ENCODE measurements around the gene CD300LG.
"Not testable (repeated sequence)": the region's sequence is repeated elsewhere in the genome, so short reads cannot be mapped to it uniquely, and the experiment has no call there.

The CD300LG gene

GRCh38 chr17:43880420-43880991 is 33.5 kb downstream of the CD300LG start:
- H3K27me3 ChIP-seq (ENCODE audit: control insufficient read depth, insufficient read depth, low read length), result no peaks in the 10 kb centered on the region
- no peak overlapping the region for H3K27ac ChIP-seq (ENCODE audit: low read depth, low read length)
- peaks cover 20% of the 10 kb centered on the region; the same call in 1 of the 2 replicates for H3K36me3 ChIP-seq (ENCODE audit: control insufficient read depth, insufficient read depth, low read length)
- H3K4me3 ChIP-seq (ENCODE audit: low read depth, low read length), result no peak overlapping the region
- H3K4me1 ChIP-seq (ENCODE audit: control insufficient read depth, insufficient read depth, low read length), result peaks cover 10% of the 10 kb centered on the region
- H3K9me3 ChIP-seq (ENCODE audit: control insufficient read depth, insufficient read depth, low read depth, low read length), result no peaks in the 10 kb centered on the region
- no peak overlapping the region for H3K9ac ChIP-seq (ENCODE audit: low read length)

- Histone ChIP-seq H3K27ac (ENCODE audit: low read depth, low read length) (no peak overlapping the region), H3K27me3 (ENCODE audit: control insufficient read depth, insufficient read depth, low read length) (no peaks in the 10 kb centered on the region), H3K36me3 (ENCODE audit: control insufficient read depth, insufficient read depth, low read length) (peaks cover 20% of the 10 kb centered on the region; the same call in 1 of the 2 replicates), H3K4me3 (ENCODE audit: low read depth, low read length) (no peak overlapping the region), H3K4me1 (ENCODE audit: control insufficient read depth, insufficient read depth, low read length) (peaks cover 10% of the 10 kb centered on the region), H3K9ac (ENCODE audit: low read length) (no peak overlapping the region), H3K9me3 (ENCODE audit: control insufficient read depth, insufficient read depth, low read depth, low read length) (no peaks in the 10 kb centered on the region)
Observed at GRCh38 chr17:43881181-43881580, 34.2 kb downstream of the CD300LG start.

GRCh38 chr17:43881758-43882505 is 35.0 kb downstream of the CD300LG start:
- Histone ChIP-seq H3K36me3 (ENCODE audit: control insufficient read depth, insufficient read depth, low read length) (0 out of 2 replicates have a peak, but pooled peaks cover 20% of the 10 kb centered on the region), H3K4me1 (ENCODE audit: control insufficient read depth, insufficient read depth, low read length) (peaks cover 10% of the 10 kb centered on the region), H3K27me3 (ENCODE audit: control insufficient read depth, insufficient read depth, low read length) (no peaks in the 10 kb centered on the region), H3K27ac (ENCODE audit: low read depth, low read length) (no peak overlapping the region), H3K9ac (ENCODE audit: low read length) (no peak overlapping the region), H3K9me3 (ENCODE audit: control insufficient read depth, insufficient read depth, low read depth, low read length) (no peaks in the 10 kb centered on the region), H3K4me3 (ENCODE audit: low read depth, low read length) (no peak overlapping the region)

GRCh38 chr17:43882761-43883415 is 35.9 kb downstream of the CD300LG start:
- Histone ChIP-seq H3K27ac (ENCODE audit: low read depth, low read length) (no peak overlapping the region), H3K4me1 (ENCODE audit: control insufficient read depth, insufficient read depth, low read length) (peaks cover 10% of the 10 kb centered on the region), H3K27me3 (ENCODE audit: control insufficient read depth, insufficient read depth, low read length) (no peaks in the 10 kb centered on the region), H3K36me3 (ENCODE audit: control insufficient read depth, insufficient read depth, low read length) (0 out of 2 replicates have a peak, but pooled peaks cover 15% of the 10 kb centered on the region), H3K4me3 (ENCODE audit: low read depth, low read length) (no peak overlapping the region), H3K9me3 (ENCODE audit: control insufficient read depth, insufficient read depth, low read depth, low read length) (no peaks in the 10 kb centered on the region), H3K9ac (ENCODE audit: low read length) (no peak overlapping the region)

- no peak overlapping the region for H3K9ac ChIP-seq (ENCODE audit: low read length)
- no peaks in the 10 kb centered on the region for H3K27me3 ChIP-seq (ENCODE audit: control insufficient read depth, insufficient read depth, low read length)
- no peak overlapping the region for H3K4me3 ChIP-seq (ENCODE audit: low read depth, low read length)
- H3K9me3 ChIP-seq (ENCODE audit: control insufficient read depth, insufficient read depth, low read depth, low read length), result no peaks in the 10 kb centered on the region
- H3K36me3 ChIP-seq (ENCODE audit: control insufficient read depth, insufficient read depth, low read length), result no peaks in the 10 kb centered on the region
- peaks cover 19% of the 10 kb centered on the region for H3K4me1 ChIP-seq (ENCODE audit: control insufficient read depth, insufficient read depth, low read length)
- H3K27ac ChIP-seq (ENCODE audit: low read depth, low read length), result no peak overlapping the region
Observed at GRCh38 chr17:43888548-43888947, 41.6 kb downstream of the CD300LG start.

- Histone ChIP-seq H3K4me3 (ENCODE audit: low read depth, low read length) (no peak overlapping the region), H3K9ac (ENCODE audit: low read length) (no peak overlapping the region), H3K27ac (ENCODE audit: low read depth, low read length) (no peak overlapping the region), H3K27me3 (ENCODE audit: control insufficient read depth, insufficient read depth, low read length) (no peaks in the 10 kb centered on the region), H3K36me3 (ENCODE audit: control insufficient read depth, insufficient read depth, low read length) (no peaks in the 10 kb centered on the region), H3K4me1 (ENCODE audit: control insufficient read depth, insufficient read depth, low read length) (peaks cover 21% of the 10 kb centered on the region), H3K9me3 (ENCODE audit: control insufficient read depth, insufficient read depth, low read depth, low read length) (no peaks in the 10 kb centered on the region)
Observed at GRCh38 chr17:43890240-43890639, 43.3 kb downstream of the CD300LG start.

- Histone ChIP-seq H3K27ac (ENCODE audit: low read depth, low read length) (peak overlapping the region; percentile 30; the same call in 1 of the 2 replicates), H3K36me3 (ENCODE audit: control insufficient read depth, insufficient read depth, low read length) (no peaks in the 10 kb centered on the region), H3K9ac (ENCODE audit: low read length) (no peak overlapping the region), H3K4me1 (ENCODE audit: control insufficient read depth, insufficient read depth, low read length) (peaks cover 21% of the 10 kb centered on the region), H3K9me3 (ENCODE audit: control insufficient read depth, insufficient read depth, low read depth, low read length) (no peaks in the 10 kb centered on the region), H3K4me3 (ENCODE audit: low read depth, low read length) (0 out of 2 replicates have a peak overlapping the region, but pooled peaks have one; percentile 4), H3K27me3 (ENCODE audit: control insufficient read depth, insufficient read depth, low read length) (no peaks in the 10 kb centered on the region)
Observed at GRCh38 chr17:43891851-43892646, 45.1 kb downstream of the CD300LG start.

- Histone ChIP-seq H3K9me3 (ENCODE audit: control insufficient read depth, insufficient read depth, low read depth, low read length) (no peaks in the 10 kb centered on the region), H3K9ac (ENCODE audit: low read length) (no peak overlapping the region), H3K4me1 (ENCODE audit: control insufficient read depth, insufficient read depth, low read length) (peaks cover 21% of the 10 kb centered on the region), H3K4me3 (ENCODE audit: low read depth, low read length) (0 out of 2 replicates have a peak overlapping the region, but pooled peaks have one; percentile 4), H3K36me3 (ENCODE audit: control insufficient read depth, insufficient read depth, low read length) (peaks cover 3% of the 10 kb centered on the region; the same call in 1 of the 2 replicates), H3K27me3 (ENCODE audit: control insufficient read depth, insufficient read depth, low read length) (no peaks in the 10 kb centered on the region), H3K27ac (ENCODE audit: low read depth, low read length) (peak overlapping the region; percentile 30; the same call in 1 of the 2 replicates)
Observed at GRCh38 chr17:43892647-43892952, 45.6 kb downstream of the CD300LG start.

- not testable (repeated sequence) for H3K36me3 ChIP-seq (ENCODE audit: control insufficient read depth, insufficient read depth, low read length); H3K9ac ChIP-seq (ENCODE audit: low read length); H3K27me3 ChIP-seq (ENCODE audit: control insufficient read depth, insufficient read depth, low read length); H3K4me3 ChIP-seq (ENCODE audit: low read depth, low read length); H3K9me3 ChIP-seq (ENCODE audit: control insufficient read depth, insufficient read depth, low read depth, low read length); H3K27ac ChIP-seq (ENCODE audit: low read depth, low read length)
- H3K4me1 ChIP-seq (ENCODE audit: control insufficient read depth, insufficient read depth, low read length), result peaks cover 24% of the 10 kb centered on the region
Observed at GRCh38 chr17:43894494-43894893, 47.5 kb downstream of the CD300LG start.

- Histone ChIP-seq H3K4me1 (ENCODE audit: control insufficient read depth, insufficient read depth, low read length) (peaks cover 34% of the 10 kb centered on the region), H3K36me3 (ENCODE audit: control insufficient read depth, insufficient read depth, low read length) (peaks cover 6% of the 10 kb centered on the region; the same call in 1 of the 2 replicates), H3K27me3 (ENCODE audit: control insufficient read depth, insufficient read depth, low read length) (peaks cover 16% of the 10 kb centered on the region), H3K9ac (ENCODE audit: low read length) (no peak overlapping the region), H3K4me3 (ENCODE audit: low read depth, low read length) (no peak overlapping the region), H3K9me3 (ENCODE audit: control insufficient read depth, insufficient read depth, low read depth, low read length) (no peaks in the 10 kb centered on the region), H3K27ac (ENCODE audit: low read depth, low read length) (no peak overlapping the region)
Observed at GRCh38 chr17:43897831-43898230, 50.9 kb downstream of the CD300LG start.

Data from HUES6 (cell line).